GM12872 (cell line): ENCODE data around the gene ARHGEF28.

ENCODE experiments used
- CTCF ChIP-seq: IDR thresholded peaks from 3 replicates; pipeline ENCODE4 v1.5.1; 2011; ENCODE audit warnings: low read depth, mild to moderate bottlenecking, low read length, moderate library complexity; ENCODE audit not compliant: insufficient read depth

The ARHGEF28 gene

GRCh38 chr5:73947906-73948640 lies 322.1 kb downstream of the ARHGEF28 start:
- no peak for TF ChIP-seq CTCF

GRCh38 chr5:73948720-73949119 lies 322.7 kb downstream of the ARHGEF28 start:
- no peak for TF ChIP-seq CTCF

GRCh38 chr5:73950441-73950873 lies 324.5 kb downstream of the ARHGEF28 start:
- TF ChIP-seq CTCF, result no peak

- TF ChIP-seq CTCF, result no peak
These were observed 325.0 kb downstream of the ARHGEF28 start for GRCh38 chr5:73950912-73951430.

GRCh38 chr5:73952872-73953271 lies 326.9 kb downstream of the ARHGEF28 start:
- no peak for TF ChIP-seq CTCF

- no peak for TF ChIP-seq CTCF
These were observed 328.4 kb downstream of the ARHGEF28 start for GRCh38 chr5:73954381-73954780.

GRCh38 chr5:73955271-73955846 lies 329.4 kb downstream of the ARHGEF28 start:
- no peak for TF ChIP-seq CTCF
